ENCODE measurements around the gene ATP6V0A1.

DNA sequence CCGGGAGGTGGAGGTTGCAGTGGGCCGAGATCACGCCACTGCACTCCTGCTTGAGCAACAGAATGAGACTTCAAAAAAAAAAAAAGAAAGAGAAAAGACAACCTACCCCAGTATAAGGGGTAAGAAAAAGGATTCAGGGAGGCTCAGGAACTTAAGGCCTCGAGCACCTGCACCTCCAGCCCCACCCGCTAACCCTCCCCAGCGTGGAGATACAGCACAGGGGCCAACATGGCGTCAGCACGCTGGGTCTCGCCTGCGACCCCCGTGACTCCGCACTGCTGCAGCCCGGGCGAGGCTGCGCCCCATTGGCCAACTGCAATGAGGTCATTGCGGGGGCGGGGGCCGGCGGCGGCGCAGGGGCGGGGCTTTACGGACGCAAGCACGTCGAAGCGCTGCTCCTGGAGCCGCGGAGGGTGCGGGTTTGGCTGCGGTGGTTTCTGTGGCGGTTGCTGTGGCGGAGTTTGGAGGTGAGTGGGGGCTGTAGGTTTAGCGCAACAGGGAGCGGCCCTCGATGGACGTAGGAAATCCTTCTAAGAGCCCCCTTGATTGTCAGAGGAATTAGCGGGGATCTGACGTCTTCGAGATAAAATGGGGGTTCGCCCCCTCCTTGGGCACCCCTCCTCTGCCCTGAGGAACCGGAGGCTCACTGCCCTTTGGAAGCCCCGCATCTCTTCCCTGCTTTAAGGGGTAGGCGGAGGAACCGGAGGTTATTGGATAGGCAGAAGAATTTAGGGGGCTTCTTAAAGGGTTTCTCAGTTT lies at the start of gene ATP6V0A1:
- TF ChIP-seq, protein P1, sequence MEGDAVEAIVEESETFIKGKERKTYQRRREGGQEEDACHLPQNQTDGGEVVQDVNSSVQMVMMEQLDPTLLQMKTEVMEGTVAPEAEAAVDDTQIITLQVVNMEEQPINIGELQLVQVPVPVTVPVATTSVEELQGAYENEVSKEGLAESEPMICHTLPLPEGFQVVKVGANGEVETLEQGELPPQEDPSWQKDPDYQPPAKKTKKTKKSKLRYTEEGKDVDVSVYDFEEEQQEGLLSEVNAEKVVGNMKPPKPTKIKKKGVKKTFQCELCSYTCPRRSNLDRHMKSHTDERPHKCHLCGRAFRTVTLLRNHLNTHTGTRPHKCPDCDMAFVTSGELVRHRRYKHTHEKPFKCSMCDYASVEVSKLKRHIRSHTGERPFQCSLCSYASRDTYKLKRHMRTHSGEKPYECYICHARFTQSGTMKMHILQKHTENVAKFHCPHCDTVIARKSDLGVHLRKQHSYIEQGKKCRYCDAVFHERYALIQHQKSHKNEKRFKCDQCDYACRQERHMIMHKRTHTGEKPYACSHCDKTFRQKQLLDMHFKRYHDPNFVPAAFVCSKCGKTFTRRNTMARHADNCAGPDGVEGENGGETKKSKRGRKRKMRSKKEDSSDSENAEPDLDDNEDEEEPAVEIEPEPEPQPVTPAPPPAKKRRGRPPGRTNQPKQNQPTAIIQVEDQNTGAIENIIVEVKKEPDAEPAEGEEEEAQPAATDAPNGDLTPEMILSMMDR (conservative IDR thresholded peaks at IDR 0.05; ENCODE audit: low read depth in 2 of 2): no peak
- TF ChIP-seq, protein P2, sequence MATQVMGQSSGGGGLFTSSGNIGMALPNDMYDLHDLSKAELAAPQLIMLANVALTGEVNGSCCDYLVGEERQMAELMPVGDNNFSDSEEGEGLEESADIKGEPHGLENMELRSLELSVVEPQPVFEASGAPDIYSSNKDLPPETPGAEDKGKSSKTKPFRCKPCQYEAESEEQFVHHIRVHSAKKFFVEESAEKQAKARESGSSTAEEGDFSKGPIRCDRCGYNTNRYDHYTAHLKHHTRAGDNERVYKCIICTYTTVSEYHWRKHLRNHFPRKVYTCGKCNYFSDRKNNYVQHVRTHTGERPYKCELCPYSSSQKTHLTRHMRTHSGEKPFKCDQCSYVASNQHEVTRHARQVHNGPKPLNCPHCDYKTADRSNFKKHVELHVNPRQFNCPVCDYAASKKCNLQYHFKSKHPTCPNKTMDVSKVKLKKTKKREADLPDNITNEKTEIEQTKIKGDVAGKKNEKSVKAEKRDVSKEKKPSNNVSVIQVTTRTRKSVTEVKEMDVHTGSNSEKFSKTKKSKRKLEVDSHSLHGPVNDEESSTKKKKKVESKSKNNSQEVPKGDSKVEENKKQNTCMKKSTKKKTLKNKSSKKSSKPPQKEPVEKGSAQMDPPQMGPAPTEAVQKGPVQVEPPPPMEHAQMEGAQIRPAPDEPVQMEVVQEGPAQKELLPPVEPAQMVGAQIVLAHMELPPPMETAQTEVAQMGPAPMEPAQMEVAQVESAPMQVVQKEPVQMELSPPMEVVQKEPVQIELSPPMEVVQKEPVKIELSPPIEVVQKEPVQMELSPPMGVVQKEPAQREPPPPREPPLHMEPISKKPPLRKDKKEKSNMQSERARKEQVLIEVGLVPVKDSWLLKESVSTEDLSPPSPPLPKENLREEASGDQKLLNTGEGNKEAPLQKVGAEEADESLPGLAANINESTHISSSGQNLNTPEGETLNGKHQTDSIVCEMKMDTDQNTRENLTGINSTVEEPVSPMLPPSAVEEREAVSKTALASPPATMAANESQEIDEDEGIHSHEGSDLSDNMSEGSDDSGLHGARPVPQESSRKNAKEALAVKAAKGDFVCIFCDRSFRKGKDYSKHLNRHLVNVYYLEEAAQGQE (IDR thresholded peaks at IDR 0.05; ENCODE audit: unreplicated experiment): no peak
- TF ChIP-seq, protein P3, sequence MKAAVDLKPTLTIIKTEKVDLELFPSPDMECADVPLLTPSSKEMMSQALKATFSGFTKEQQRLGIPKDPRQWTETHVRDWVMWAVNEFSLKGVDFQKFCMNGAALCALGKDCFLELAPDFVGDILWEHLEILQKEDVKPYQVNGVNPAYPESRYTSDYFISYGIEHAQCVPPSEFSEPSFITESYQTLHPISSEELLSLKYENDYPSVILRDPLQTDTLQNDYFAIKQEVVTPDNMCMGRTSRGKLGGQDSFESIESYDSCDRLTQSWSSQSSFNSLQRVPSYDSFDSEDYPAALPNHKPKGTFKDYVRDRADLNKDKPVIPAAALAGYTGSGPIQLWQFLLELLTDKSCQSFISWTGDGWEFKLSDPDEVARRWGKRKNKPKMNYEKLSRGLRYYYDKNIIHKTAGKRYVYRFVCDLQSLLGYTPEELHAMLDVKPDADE (IDR thresholded peaks at IDR 0.05): no peak

Measured in GM23338 (cell line).